HCT116 (cell line): ENCODE data around the gene ANKRD10. TPM values are rescaled to one million over a fixed set of nuclear protein-coding genes. Genes with fewer than 3 reads are reported as not detected.

Experiments used
- ATAC-seq: fragments of 200-7000 bp; cut with Tn5 transposase; 2 replicates; pipeline ENCODE4 v1.9.1; 2020; ENCODE audit warnings: mild to moderate bottlenecking, moderate library complexity
- BruUV-seq: library from RNA; stranded (reverse); fragments of 400-500 nt; replicated peaks from 2 replicates; lab custom pipeline; 2021; lab: Mats Ljungman, UMichigan
- CTCF ChIA-PET: fragments of 300-600 bp; sonication (Branson Sonifier 250); formaldehyde crosslinking; loops from one replicate; lab custom pipeline; 2021; ENCODE audit warnings: antibody characterized with exemption; lab: Charles Lee
- POLR2A ChIA-PET: fragments of 300-600, 350-600 bp; sonication (Branson Sonifier 250); formaldehyde crosslinking; loops from one replicate; lab custom pipeline; 2021; ENCODE audit warnings: antibody characterized with exemption; lab: Charles Lee
- RAD21 ChIA-PET, 2 experiments: fragments of 300-600 bp; sonication (Branson Sonifier 250); formaldehyde crosslinking; loops; one replicate each; lab custom pipeline; 2023; ENCODE audit warnings: low total read pairs in 2 of 2; ENCODE audit not compliant: uncharacterized antibody in 2 of 2, unreplicated experiment in 2 of 2, low non-redundant PET in 1 of 2; lab: Charles Lee
- DNase-seq: peaks from one replicate; pipeline ENCODE4 v3.0.0-alpha.2; 2010; ENCODE audit warnings: low read depth, low spot score
- H2AFZ ChIP-seq: fragments of 200-600 bp; shearing (Covaris generic), sonication (generic); 2 replicates; pipeline ENCODE4 v1.6.1; 2017; ENCODE audit warnings: low read depth, mixed run types, mixed read lengths, antibody characterized with exemption, low read length; ENCODE audit not compliant: poor library complexity, severe bottlenecking
- H3K27ac ChIP-seq: 2 replicates; pipeline ENCODE4 v1.5.1; 2012; ENCODE audit warnings: low read depth, low read length
- H3K27me3 ChIP-seq: fragments of 200-600 bp; sonication (generic); 2 replicates; pipeline ENCODE4 v1.6.1; 2016; ENCODE audit warnings: mixed run types, low read length, mixed read lengths; ENCODE audit not compliant: insufficient read depth
- H3K36me3 ChIP-seq, 2 experiments: fragments of 200-500 bp in 1 of 2; fragments of 200-600 bp in 1 of 2; sonication (Bioruptor generic) in 1 of 2; sonication (generic) in 1 of 2; 2 replicates each; pipeline versions ENCODE4 v1.5.1 to v1.6.1; 2014 to 2016; ENCODE audit warnings: low read length in 2 of 2, inconsistent platforms in 1 of 2, mixed read lengths in 1 of 2, mixed run types in 1 of 2; ENCODE audit not compliant: insufficient read depth in 2 of 2, control insufficient read depth in 1 of 2
- H3K4me1 ChIP-seq, 2 experiments: fragments of 200-600 bp in 1 of 2; sonication (generic) in 1 of 2; 2 replicates each; pipeline versions ENCODE4 v1.5.1 to v1.6.1; 2012 to 2017; ENCODE audit warnings: low read length in 2 of 2, inconsistent platforms in 1 of 2, mild to moderate bottlenecking in 1 of 2, mixed read lengths in 1 of 2, mixed run types in 1 of 2, moderate library complexity in 1 of 2; ENCODE audit not compliant: insufficient read depth in 2 of 2, control insufficient read depth in 1 of 2
- H3K4me2 ChIP-seq: fragments of 200-600 bp; sonication (generic); 2 replicates; pipeline ENCODE4 v1.6.1; 2017; ENCODE audit warnings: mixed run types, low read length, mixed read lengths
- H3K4me3 ChIP-seq, 2 experiments: fragments of 200-600 bp in 1 of 2; sonication (generic) in 1 of 2; replicated peaks in 1 of 2; 2 replicates each; pipeline ENCODE4 v1.5.1; 2011 to 2016; ENCODE audit warnings: low read length in 2 of 2, control low read depth in 1 of 2, low read depth in 1 of 2, mild to moderate bottlenecking in 1 of 2, mixed read lengths in 1 of 2, mixed run types in 1 of 2
- H3K79me2 ChIP-seq: fragments of 200-600 bp; sonication (generic); 2 replicates; pipeline ENCODE4 v1.6.1; 2017; ENCODE audit warnings: mild to moderate bottlenecking, mixed run types, low read length, moderate library complexity, mixed read lengths; ENCODE audit not compliant: insufficient read depth
- H3K9ac ChIP-seq: fragments of 200-600 bp; sonication (generic); 2 replicates; pipeline ENCODE4 v1.6.1; 2016; ENCODE audit warnings: low read length, mixed read lengths
- H3K9me2 ChIP-seq: fragments of 200-600 bp; sonication (generic), shearing (Covaris generic); 2 replicates; pipeline ENCODE4 v1.6.1; 2017; ENCODE audit warnings: mixed run types, mild to moderate bottlenecking, moderate library complexity; ENCODE audit not compliant: insufficient read depth
- H3K9me3 ChIP-seq, 2 experiments: fragments of 200-500 bp in 1 of 2; fragments of 200-600 bp in 1 of 2; sonication (Bioruptor generic) in 1 of 2; sonication (generic) in 1 of 2; 2 replicates each; pipeline ENCODE4 v1.6.1; 2014 to 2017; ENCODE audit warnings: low read length in 2 of 2, mixed read lengths in 2 of 2, inconsistent platforms in 1 of 2, low read depth in 1 of 2, mild to moderate bottlenecking in 1 of 2, mixed run types in 1 of 2, moderate library complexity in 1 of 2; ENCODE audit not compliant: control insufficient read depth in 1 of 2, insufficient read depth in 1 of 2
- H4K20me1 ChIP-seq: fragments of 200-600 bp; sonication (generic), shearing (Covaris generic); 2 replicates; pipeline ENCODE4 v1.6.1; 2017; ENCODE audit warnings: mixed run types, mild to moderate bottlenecking, moderate library complexity; ENCODE audit not compliant: insufficient read depth
- ATF3 ChIP-seq: IDR thresholded peaks from 2 replicates; pipeline ENCODE4 v1.6.1; 2012
- CBX3 ChIP-seq: IDR thresholded peaks from 2 replicates; pipeline ENCODE4 v1.6.1; 2012; ENCODE audit warnings: low read depth
- CEBPB ChIP-seq: IDR thresholded peaks from 2 replicates; pipeline ENCODE4 v1.6.1; 2012; ENCODE audit warnings: low read depth
- CTCF ChIP-seq, 3 experiments: fragments of 200-600 bp in 1 of 3; sonication (generic) in 1 of 3; IDR thresholded peaks in 2 of 3; conservative IDR thresholded peaks in 1 of 3; 2 replicates each; pipeline ENCODE4 v1.5.1; 2012 to 2017; ENCODE audit warnings: low read depth in 2 of 3, low read length in 2 of 3, antibody characterized with exemption in 1 of 3, borderline replicate concordance in 1 of 3, control low read depth in 1 of 3, mild to moderate bottlenecking in 1 of 3, mixed read lengths in 1 of 3, mixed run types in 1 of 3, moderate library complexity in 1 of 3; ENCODE audit not compliant: insufficient read depth in 1 of 3
- EGR1 ChIP-seq: IDR thresholded peaks from 2 replicates; pipeline ENCODE4 v1.6.1; 2012; ENCODE audit warnings: low read depth
- ELF1 ChIP-seq: IDR thresholded peaks from 2 replicates; pipeline ENCODE4 v1.6.1; 2012; ENCODE audit warnings: low read depth, borderline replicate concordance
- EZH2 ChIP-seq: fragments of 200-600 bp; sonication (generic); IDR thresholded peaks from 2 replicates; pipeline ENCODE4 v1.6.1; 2017; ENCODE audit warnings: antibody characterized with exemption, mixed run types
- FOSL1 ChIP-seq: IDR thresholded peaks from 2 replicates; pipeline ENCODE4 v1.6.1; 2012; ENCODE audit warnings: low read depth
- JUND ChIP-seq: IDR thresholded peaks from 2 replicates; pipeline ENCODE4 v1.6.1; 2012
- MAX ChIP-seq: IDR thresholded peaks from 2 replicates; pipeline ENCODE4 v1.6.1; 2012
- POLR2AphosphoS5 ChIP-seq: IDR thresholded peaks from 2 replicates; pipeline ENCODE4 v1.6.1; 2011; ENCODE audit warnings: mild to moderate bottlenecking, low read depth, low read length, moderate library complexity
- RAD21 ChIP-seq: IDR thresholded peaks from 2 replicates; pipeline ENCODE4 v1.6.1; 2012; ENCODE audit warnings: low read depth, mild to moderate bottlenecking
- SIN3A ChIP-seq: IDR thresholded peaks from 2 replicates; pipeline ENCODE4 v1.6.1; 2012; ENCODE audit warnings: low read depth
- SP1 ChIP-seq: IDR thresholded peaks from 2 replicates; pipeline ENCODE4 v1.6.1; 2012; ENCODE audit warnings: low read depth
- SRF ChIP-seq: IDR thresholded peaks from 2 replicates; pipeline ENCODE4 v1.6.1; 2012; ENCODE audit warnings: low read depth
- TCF7L2 ChIP-seq: IDR thresholded peaks from 2 replicates; pipeline ENCODE4 v1.7.0; 2011; ENCODE audit warnings: borderline replicate concordance, inconsistent platforms; ENCODE audit not compliant: insufficient read depth, insufficient read length; ENCODE audit errors: extremely low read depth
- ZBTB33 ChIP-seq: IDR thresholded peaks from 2 replicates; pipeline ENCODE4 v1.6.1; 2011; ENCODE audit warnings: mild to moderate bottlenecking, low read length, moderate library complexity; ENCODE audit not compliant: insufficient replicate concordance; ENCODE audit errors: extremely low read depth
- ZFX ChIP-seq: fragments of 450-650 bp; IDR thresholded peaks from 2 replicates; pipeline ENCODE4 v1.6.1; 2017
- intact Hi-C: fragments of 100-400 bp; cut with micrococcal nuclease; formaldehyde crosslinking; loops from 2 replicates; pipeline ENCODE4 v1.10.0; 2022
- total RNA-seq: library from RNA; stranded (reverse); gene quantifications from one replicate; pipeline ENCODE4 v1.2.1, GENCODE V29; 2021; ENCODE audit not compliant: unreplicated experiment

The ANKRD10 gene
- total RNA-seq, 1 experiment from 2014 or later: 173 TPM

GRCh38 chr13:110914081-110914330 is 863 bp downstream of the ANKRD10 start (continued):
- no peak for TF ChIP-seq CTCF (IDR thresholded peaks at IDR 0.05 in 2 of 3, conservative IDR thresholded peaks at IDR 0.05 in 1 of 3; ENCODE audit: borderline replicate concordance in 1 of 3, insufficient read depth in 1 of 3, low read depth in 2 of 3, low read length in 2 of 3)
- TF ChIP-seq JUND: no peak
- TF ChIP-seq CEBPB: no peak
- no peak for TF ChIP-seq ZFX
- TF ChIP-seq EGR1: no peak
- no peak for TF ChIP-seq FOSL1

GRCh38 chr13:110913322-110914080 is 1.4 kb downstream of the ANKRD10 start:
- peak overlapping the region; percentile 91 for H3K4me2 ChIP-seq
- ChIA-PET RAD21 (no interaction called here), POLR2A (interaction anchor here (1.1 to 2.5 kb wide), 2 partner anchors 199 to 201 kb away, joined by 3 to 10 read pairs; no protein-coding TSS in a partner anchor), CTCF (no interaction called here)
- intact Hi-C loops: loop anchor here (2.0 to 10.0 kb wide), 3 partner anchors 51 to 199 kb away; no protein-coding TSS in a partner anchor
- no peaks in the 10 kb centered on the region for H3K9me3 ChIP-seq
- H3K27me3 ChIP-seq: no peaks in the 10 kb centered on the region
- peaks cover 0 to 37% of the 10 kb centered on the region in 2 experiments; a peak in 3 of 4 replicates for H3K36me3 ChIP-seq
- DNase-seq (no peak), ATAC-seq (no peak)
- H3K4me3 ChIP-seq: peak overlapping the region; percentile 92 to 95
- no peaks in the 10 kb centered on the region for H3K9me2 ChIP-seq
- peaks cover 63% of the 10 kb centered on the region for H3K79me2 ChIP-seq
- peaks cover 25% of the 10 kb centered on the region; the same call in 1 of the 2 replicates for H4K20me1 ChIP-seq
- BruUV-seq: TSS peak; percentile 34
- peaks cover 48 to 64% of the 10 kb centered on the region in 2 experiments for H3K4me1 ChIP-seq
- peak overlapping the region; percentile 100 for H3K27ac ChIP-seq
- peak overlapping the region; percentile 98 for H3K9ac ChIP-seq
- H2AFZ ChIP-seq: no peak overlapping the region
- no peak for TF ChIP-seq FOSL1
- no peak for TF ChIP-seq TCF7L2
- no peak for TF ChIP-seq ATF3
- TF ChIP-seq MAX: no peak
- no peak for TF ChIP-seq EGR1
- TF ChIP-seq EZH2: no peak
- TF ChIP-seq CBX3: no peak
- TF ChIP-seq POLR2AphosphoS5: no peak
- no peak for TF ChIP-seq CEBPB
- no peak for TF ChIP-seq SP1
- no peak for TF ChIP-seq SIN3A
- TF ChIP-seq CTCF (IDR thresholded peaks at IDR 0.05 in 2 of 3, conservative IDR thresholded peaks at IDR 0.05 in 1 of 3; ENCODE audit: borderline replicate concordance in 1 of 3, insufficient read depth in 1 of 3, low read depth in 2 of 3, low read length in 2 of 3): no peak
- TF ChIP-seq RAD21: no peak
- no peak for TF ChIP-seq ELF1
- TF ChIP-seq SRF: no peak
- TF ChIP-seq ZFX: no peak
- TF ChIP-seq JUND: no peak
- no peak for TF ChIP-seq ZBTB33
